GM21723 (cell line): Measurements from ENCODE around the gene TSHR.
"Not testable (repeated sequence)": the region's sequence is repeated elsewhere in the genome, so short reads cannot be mapped to it uniquely, and the experiment has no call there.

Experiments
- ATAC-seq: cut with Tn5 transposase; IDR thresholded peaks from one replicate; pipeline ENCODE4 v1.9.1; 2021; ENCODE audit warnings: mild to moderate bottlenecking, moderate library complexity; ENCODE audit not compliant: unreplicated experiment

The TSHR gene

DNA sequence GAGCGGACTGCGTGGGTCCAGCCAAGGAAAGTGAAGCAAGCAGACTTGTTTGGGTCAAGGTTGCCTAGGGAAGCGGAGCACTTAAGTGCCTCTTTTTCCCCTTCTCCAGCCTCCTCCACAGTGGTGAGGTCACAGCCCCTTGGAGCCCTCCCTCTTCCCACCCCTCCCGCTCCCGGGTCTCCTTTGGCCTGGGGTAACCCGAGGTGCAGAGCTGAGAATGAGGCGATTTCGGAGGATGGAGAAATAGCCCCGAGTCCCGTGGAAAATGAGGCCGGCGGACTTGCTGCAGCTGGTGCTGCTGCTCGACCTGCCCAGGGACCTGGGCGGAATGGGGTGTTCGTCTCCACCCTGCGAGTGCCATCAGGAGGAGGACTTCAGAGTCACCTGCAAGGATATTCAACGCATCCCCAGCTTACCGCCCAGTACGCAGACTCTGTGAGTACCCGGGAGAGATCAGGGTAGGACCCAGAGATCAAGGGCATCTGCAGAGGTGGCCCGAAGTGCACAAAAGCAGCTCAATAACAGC is at the start of gene TSHR:
Gene TSHR, plus strand, starts transcription at position 206 of the 526 bp plus-strand sequence. Its CDS starts 60 bp downstream, at position 266.
- no peak for ATAC-seq

GRCh38 chr14:80906336-80906735 is 49.1 kb upstream of the TSHR start:
- ATAC-seq: no peak

DNA sequence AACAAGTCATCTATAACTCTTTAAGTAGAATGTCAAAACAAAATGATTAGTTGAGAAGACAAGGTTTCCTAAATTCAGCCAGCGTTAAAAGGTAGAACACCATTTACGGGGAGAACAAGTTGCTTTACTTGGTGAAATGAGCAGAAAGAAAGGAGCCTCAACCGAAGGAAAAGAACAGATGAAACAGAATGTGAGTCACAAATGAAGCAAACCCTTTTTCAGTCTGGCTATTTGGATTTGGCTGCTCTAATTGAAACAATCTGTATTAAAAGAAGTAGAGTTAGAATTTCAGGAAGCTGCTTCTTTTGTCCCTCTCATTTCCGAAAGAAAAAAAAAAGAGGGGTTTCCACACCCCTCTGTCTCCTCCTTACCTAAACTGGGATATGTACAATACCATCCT is 48.5 kb upstream of the TSHR start:
- no peak for ATAC-seq

- not testable (repeated sequence) for ATAC-seq
These were observed 43.4 kb upstream of the TSHR start for GRCh38 chr14:80912013-80912412.

DNA sequence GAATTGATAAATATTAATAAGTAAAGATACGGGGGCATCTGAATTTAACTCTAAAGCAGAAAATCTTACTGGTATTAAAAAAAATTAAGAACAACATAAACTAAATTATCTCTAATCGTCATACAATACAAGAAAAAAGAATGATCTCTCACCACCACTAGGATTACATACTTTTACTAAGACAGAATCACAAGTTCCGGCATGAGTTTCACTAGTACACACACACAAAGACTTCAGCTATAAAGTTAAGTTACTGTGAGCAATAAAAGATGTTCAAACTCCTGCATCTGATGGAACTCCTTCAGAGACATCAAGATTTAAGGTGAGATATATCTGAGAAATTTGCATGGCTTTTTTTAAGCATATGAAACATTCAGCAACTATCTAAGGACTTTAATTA is 35.8 kb upstream of the TSHR start:
- ATAC-seq: no peak

GRCh38 chr14:80923368-80923767 is 32.1 kb upstream of the TSHR start:
- ATAC-seq: no peak

DNA sequence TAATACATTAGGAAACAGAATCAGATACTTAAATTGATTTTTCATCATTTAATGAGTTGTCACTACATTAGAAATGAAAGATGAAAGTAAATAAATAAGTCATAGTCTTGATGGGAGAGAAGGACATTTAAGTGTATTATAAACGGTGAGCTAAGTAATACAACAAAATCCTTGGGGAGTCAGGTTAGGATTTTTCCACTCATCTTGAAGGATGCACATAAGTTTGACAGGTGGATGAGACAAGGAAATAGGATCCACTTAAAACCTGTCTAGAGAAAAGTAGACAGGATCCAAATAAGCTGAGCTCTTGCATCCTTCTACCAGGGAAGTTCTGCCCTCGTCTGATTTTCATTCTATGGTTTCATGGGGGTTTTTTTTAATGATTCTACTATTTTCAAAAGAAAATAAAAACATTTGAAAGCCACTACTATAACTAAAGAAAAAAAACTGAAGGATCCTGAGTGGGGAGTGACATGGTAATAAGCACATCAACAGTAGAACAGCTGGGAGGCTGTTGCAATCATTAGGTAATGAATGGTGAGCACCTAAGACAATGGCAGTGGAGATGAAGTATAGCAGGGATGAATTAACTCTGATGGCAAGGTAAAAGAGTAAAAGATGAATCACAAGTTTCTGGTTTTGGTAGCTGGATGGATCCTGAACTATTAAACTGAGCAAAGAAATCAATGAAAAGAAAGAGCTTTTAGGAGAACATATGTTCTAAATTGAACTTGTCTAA is 30.9 kb upstream of the TSHR start:
- ATAC-seq: no peak

GRCh38 chr14:80926397-80927082 is 28.9 kb upstream of the TSHR start:
- no peak for ATAC-seq

DNA sequence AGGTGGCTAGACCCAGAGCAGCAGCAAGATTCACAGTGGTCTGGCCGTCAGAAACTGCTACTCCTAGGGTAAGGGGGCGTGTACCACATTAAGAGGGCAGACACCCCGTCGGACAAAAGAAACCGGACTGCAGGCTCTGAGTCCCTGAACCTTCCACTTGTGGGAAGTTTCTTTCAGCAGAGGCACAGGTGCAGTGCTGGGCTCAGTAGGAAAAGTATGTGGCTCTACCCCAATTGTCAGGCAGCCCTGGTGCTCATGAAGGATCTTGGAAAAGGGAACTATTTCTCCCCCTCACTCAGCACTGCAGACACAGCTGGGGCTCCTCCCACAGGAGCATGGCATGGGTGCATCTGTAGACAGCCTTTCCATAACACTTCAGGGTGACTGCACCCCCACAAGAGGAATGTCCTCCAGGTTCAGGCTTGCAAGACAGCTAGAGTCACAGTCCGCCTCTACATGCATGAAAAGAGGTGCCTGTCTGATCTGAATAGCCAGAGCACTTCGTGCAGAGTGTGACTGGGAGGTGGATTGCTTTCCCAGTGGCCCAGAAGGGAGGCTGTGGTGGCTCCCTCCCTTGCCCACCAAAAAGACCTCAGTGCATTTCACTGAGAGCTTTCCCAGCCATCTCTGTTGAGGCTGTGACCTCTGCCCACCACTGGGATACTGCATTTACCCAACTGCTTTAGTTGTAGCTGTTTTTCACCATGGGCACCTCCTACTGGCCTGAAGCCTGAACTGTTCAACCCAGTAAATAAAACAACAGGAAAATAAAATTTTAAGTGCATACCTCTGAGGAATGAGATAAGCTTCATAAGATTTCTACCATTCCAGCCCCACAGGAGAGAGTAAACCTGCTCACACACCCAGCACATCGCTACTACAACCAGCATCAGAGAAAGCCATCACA is 28.1 kb upstream of the TSHR start:
- ATAC-seq: no peak

GRCh38 chr14:80930095-80930494 is 25.3 kb upstream of the TSHR start:
- ATAC-seq: no peak

DNA sequence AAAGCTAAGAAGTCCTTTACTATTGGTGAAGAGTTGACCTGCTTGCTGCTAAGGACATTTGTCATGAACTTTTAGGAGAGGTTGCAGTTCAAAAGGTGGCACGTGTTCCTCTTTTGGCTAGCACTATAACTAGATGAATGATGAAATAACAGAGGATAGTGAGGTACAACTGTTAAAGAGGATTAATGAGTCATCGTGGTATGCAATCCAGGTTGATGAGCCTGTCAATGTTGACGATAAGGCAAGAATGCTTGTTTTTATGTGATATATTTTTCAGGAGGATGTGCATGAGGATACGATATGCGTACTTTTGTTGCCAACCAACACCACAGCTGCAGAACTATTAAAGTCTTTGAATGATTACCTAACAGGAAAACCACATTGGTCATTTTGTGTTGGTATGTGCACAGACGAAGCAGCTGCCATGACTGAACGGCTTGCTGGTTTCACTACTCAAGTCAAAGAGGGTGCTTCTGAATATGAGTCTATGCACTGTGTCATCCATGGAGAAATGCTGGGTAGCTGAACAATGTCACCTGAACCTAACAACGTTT is 24.5 kb upstream of the TSHR start:
- ATAC-seq: peak; percentile 99

DNA sequence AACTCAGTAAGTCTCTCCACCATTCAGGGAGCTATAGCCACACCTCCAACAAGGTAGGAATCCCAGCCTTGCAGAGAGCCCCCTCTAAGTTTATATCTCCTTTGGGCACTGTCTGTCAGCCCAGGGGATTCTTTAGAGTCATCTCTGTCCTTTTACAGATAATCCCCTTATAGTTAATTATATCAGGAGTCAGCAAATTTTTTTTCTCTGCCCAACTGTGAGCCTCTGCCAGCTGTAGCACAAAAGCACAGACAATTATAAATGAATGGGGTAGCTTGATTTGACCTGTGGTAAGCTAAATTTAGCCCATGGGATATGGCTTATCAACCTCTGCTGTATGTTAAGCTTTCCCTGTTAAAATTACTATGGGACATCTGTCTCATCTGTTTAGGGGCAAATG is 22.1 kb upstream of the TSHR start:
- no peak for ATAC-seq

DNA sequence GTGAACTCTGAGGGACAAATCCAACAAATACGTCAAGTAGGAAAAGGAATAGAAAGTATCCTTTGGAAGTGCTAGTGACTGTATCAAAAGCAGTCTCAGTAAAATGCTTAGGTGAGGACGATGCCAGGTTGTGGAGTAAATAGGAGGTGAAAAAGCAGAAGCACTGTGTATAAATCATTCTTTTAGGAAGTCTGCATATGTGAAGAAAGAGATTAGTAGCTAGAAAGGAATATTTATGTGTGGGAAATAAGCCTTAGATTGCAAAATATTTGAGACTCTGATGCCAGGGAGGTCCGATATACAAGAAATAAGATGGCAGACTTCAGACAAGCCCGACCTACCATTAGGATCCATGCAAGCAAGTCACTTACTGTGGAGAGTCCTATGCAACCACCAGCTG is 21.7 kb upstream of the TSHR start:
- ATAC-seq: no peak

DNA sequence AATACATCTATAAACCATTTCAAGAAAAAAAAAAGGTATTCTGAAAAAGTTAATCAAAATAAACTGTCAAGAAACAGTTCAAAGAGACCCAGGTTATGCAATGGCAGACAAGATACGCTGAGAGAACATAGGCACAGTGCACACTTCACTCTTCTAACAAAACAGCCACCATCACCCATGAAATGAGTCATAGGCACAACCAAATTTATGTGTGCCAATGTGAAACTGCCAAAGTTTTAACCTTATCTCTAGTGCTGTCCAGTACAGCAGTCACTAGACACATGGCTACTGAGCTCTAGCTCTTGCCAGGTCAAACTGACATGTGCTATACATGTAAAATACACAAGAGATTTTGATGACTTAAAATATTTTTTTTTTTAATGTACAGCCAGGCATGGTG is 15.3 kb upstream of the TSHR start:
- ATAC-seq: no peak

DNA sequence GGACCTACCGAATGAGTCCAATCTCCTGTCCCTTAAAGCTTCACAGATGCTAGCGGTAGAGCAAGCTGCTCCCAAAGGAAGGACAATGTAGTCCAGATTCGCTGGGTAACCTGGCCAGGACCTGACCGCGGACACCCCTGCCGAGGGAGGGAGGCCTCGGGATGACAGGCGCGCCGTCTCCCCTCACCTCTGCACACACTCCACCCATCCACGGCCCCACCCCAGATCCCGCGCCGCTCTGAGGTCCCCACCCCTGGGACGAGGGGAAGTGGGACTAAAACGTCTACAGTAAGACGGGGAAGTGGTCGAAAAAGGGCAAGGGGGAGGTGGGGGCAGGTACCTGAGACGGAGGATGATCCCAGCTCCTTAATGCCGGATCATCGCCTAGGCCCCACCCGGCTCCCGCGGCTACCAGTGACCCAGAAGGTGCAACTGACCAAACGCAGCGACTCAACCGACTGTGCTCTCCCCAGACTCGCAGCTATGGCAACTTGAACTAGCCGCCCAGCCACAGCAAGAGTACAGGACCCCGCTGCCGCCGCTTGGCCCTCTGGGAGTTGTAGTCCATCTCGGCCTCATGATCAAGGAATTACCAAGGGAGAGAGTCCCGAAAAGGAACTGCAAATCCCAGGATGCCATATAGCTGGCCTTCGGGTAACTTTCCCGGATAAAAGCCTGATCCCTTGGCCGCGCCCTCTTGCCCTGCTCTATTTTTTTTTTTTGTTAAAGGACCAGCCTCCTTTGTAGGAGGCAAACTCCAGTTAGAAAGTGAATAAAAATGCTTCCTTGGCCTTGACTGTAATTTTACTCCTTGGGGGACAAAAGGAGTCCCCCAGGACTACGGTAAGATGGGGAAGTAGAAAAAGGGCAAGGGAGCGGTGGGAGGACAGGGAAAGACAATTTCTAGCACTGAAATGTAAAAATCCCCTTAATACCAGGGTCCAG is 13.9 kb upstream of the TSHR start, which contains the start of gene CEP128:
Gene CEP128, minus strand, starts transcription at position 498 of the 945 bp plus-strand sequence.
- peak; percentile 98 for ATAC-seq

- ATAC-seq: peak; percentile 24
These were observed 13.2 kb upstream of the TSHR start for GRCh38 chr14:80942191-80942600.

DNA sequence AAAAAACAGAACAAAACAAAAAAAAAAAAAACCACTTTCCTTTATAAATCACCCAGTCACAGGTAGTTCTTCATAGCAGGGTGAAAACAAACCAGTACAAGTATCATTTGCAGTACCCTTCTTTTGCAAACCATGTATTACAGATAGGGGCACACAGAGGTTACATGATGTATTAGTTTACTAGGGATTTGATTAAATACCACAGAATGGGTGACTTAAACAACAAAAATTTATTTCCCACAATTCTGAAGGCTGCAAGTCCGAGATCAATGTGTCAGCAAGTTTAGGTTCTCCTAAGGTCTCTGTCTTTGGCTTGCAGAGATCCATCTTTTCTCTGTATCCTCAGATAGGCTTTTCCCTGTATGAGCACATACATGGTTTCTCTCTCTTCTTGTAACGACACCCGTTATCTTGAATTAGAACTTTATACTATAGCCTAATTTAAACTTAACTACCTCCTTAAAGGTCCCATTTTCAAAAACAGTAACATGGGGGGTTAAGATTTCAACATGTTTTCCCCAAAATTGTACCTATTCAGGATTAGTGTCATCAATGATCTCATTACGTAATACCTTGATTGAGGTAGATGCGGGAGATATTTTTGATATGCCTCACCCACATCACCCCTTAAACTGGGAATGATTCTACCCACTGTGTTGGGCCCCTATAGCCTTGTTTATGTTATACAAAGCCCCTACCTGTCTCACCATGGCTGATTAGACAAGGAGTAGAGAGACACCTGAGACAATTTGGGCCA is 10.4 kb upstream of the TSHR start:
- no peak for ATAC-seq

DNA sequence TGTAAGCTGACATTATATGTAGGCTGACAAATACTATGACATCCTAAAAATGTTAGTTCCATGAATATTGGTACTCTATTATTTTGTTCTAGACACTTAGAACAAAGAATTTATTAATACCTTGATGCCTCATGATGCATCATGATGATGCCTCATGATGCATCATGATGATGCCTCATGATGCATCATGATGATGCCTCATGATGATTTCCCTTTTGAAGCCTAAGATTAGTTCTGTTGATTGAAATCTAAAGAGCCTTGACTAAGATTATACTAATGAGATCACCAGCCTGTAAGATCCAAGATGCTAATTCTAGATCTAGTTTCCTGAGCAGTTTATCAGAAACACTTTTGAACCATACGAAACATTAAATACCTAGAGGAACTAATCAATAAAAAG is 9.2 kb upstream of the TSHR start:
- no peak for ATAC-seq

GRCh38 chr14:80946797-80947196 is 8.6 kb upstream of the TSHR start:
- no peak for ATAC-seq
